Prostate gland (tissue), 2 donors: ENCODE data around the gene OR10V1. TPM values are rescaled to one million over a fixed set of nuclear protein-coding genes. Genes with fewer than 3 reads are reported as not detected.

Experiments used
- DNase-seq: peaks from one replicate; pipeline ENCODE4 v3.0.0-alpha.2; 2019; ENCODE audit warnings: low spot score
- H3K27ac ChIP-seq, 2 donors: fragments of 200-600 bp; sonication (generic); 2 replicates each; pipeline ENCODE4 v1.5.1; 2017 to 2019
- H3K27me3 ChIP-seq: fragments of 200-600 bp; sonication (generic); replicated peaks from 2 replicates; pipeline ENCODE4 v1.5.1; 2019; ENCODE audit not compliant: insufficient read depth
- H3K36me3 ChIP-seq, 2 donors: fragments of 200-600 bp; sonication (generic); 1 replicate in 1 of 2; 2 replicates in 1 of 2; pipeline versions ENCODE4 v1.5.1 to v1.8.1; 2017 to 2019
- H3K4me1 ChIP-seq: fragments of 200-600 bp; sonication (generic); replicated peaks from 2 replicates; pipeline ENCODE4 v1.5.1; 2019
- H3K4me3 ChIP-seq, 2 donors: fragments of 200-600 bp; sonication (generic); 2 replicates each; pipeline ENCODE4 v1.5.1; 2017 to 2019
- H3K9me3 ChIP-seq: fragments of 200-600 bp; sonication (generic); 2 replicates; pipeline ENCODE4 v1.5.1; 2017
- CTCF ChIP-seq, 4 experiments: fragments of 200-600 bp in 2 of 4; fragments of 450-650 bp in 2 of 4; sonication (generic) in 2 of 4; IDR thresholded peaks; 1 replicate in 3 of 4; 2 replicates in 1 of 4; pipeline ENCODE4 v1.5.1; 2016 to 2019; ENCODE audit warnings: antibody characterized with exemption in 4 of 4, mild to moderate bottlenecking in 2 of 4, moderate library complexity in 2 of 4
- POLR2A ChIP-seq: fragments of 450-650 bp; IDR thresholded peaks from one replicate; pipeline ENCODE4 v1.6.1; 2016; ENCODE audit warnings: antibody characterized with exemption, mild to moderate bottlenecking
- POLR2AphosphoS5 ChIP-seq: sonication (generic); formaldehyde crosslinking; IDR thresholded peaks from one replicate; pipeline ENCODE4 v1.6.1; 2017; ENCODE audit warnings: antibody characterized with exemption
- WGBS: methylation state at CpG from one replicate; pipeline ENCODE4 v1.1.5; 2018; 5-methylcytosine and 5-hydroxymethylcytosine counted together
- intact Hi-C: fragments of 100-400 bp; cut with DNase I; formaldehyde crosslinking; loops from one replicate; pipeline ENCODE4 v1.14.2; 2022
- total RNA-seq, 2 donors: library from RNA; depleted of rRNA; stranded (reverse); fragments of >200 nt; gene quantifications; one replicate each; pipeline ENCODE4 v1.1.0, GENCODE V29; 2016

OR10V1 gene
- total RNA-seq, result not detected

- H3K4me1 ChIP-seq, result no peaks in the 10 kb centered on the region
- intact Hi-C loops, result no loop called here
- no peak for DNase-seq
- WGBS, result 86% methylated on average over 2 of the region's 2 CpGs
- TF ChIP-seq CTCF (IDR thresholded peaks at IDR 0.05) (no peak), POLR2A (no peak), POLR2AphosphoS5 (no peak)
- no peaks in the 10 kb centered on the region for H3K9me3 ChIP-seq
- H3K36me3 ChIP-seq, result no peaks in the 10 kb centered on the region
- H3K27me3 ChIP-seq, result no peaks in the 10 kb centered on the region
- H3K4me3 ChIP-seq, result no peak within 1 kb of the TSS
- no peak within 1 kb of the TSS for H3K27ac ChIP-seq
Observed at GRCh38 chr11:59713745-59714144, at the start of gene OR10V1. TSS of gene OR10V1 (minus strand) at chr11:59713845. CDS start at chr11:59713845, 0 bp downstream.

GRCh38 chr11:59761993-59762392 is 48.3 kb upstream of the OR10V1 start:
- DNase-seq, result no peak
- intact Hi-C loops, result no loop called here
- Histone ChIP-seq H3K9me3 (no peaks in the 10 kb centered on the region), H3K36me3 (no peaks in the 10 kb centered on the region), H3K27ac (no peak overlapping the region), H3K4me1 (no peaks in the 10 kb centered on the region), H3K4me3 (no peak overlapping the region), H3K27me3 (no peaks in the 10 kb centered on the region)
- TF ChIP-seq POLR2AphosphoS5 (no peak), CTCF (IDR thresholded peaks at IDR 0.05) (no peak)
- 64% methylated on average over 6 of the region's 6 CpGs for WGBS

GRCh38 chr11:59760771-59761170 is 47.1 kb upstream of the OR10V1 start:
- Histone ChIP-seq H3K4me1 (peaks cover 4% of the 10 kb centered on the region), H3K4me3 (no peak overlapping the region), H3K9me3 (no peaks in the 10 kb centered on the region), H3K27ac (no peak overlapping the region), H3K27me3 (no peaks in the 10 kb centered on the region), H3K36me3 (no peaks in the 10 kb centered on the region)
- intact Hi-C loops, result no loop called here
- TF ChIP-seq POLR2A (no peak), POLR2AphosphoS5 (no peak), CTCF (IDR thresholded peaks at IDR 0.05) (no peak)
- 93% methylated on average over 4 of the region's 4 CpGs for WGBS
- no peak for DNase-seq

GRCh38 chr11:59759900-59760299 is 46.3 kb upstream of the OR10V1 start:
- 69% methylated on average over 4 of the region's 4 CpGs for WGBS
- Histone ChIP-seq H3K4me3 (no peak overlapping the region), H3K9me3 (no peaks in the 10 kb centered on the region), H3K27ac (no peak overlapping the region), H3K4me1 (peaks cover 4% of the 10 kb centered on the region), H3K36me3 (no peaks in the 10 kb centered on the region), H3K27me3 (no peaks in the 10 kb centered on the region)
- no peak for DNase-seq
- no peak for TF ChIP-seq POLR2AphosphoS5
- intact Hi-C loops, result loop anchor here (10.0 kb wide), 1 partner anchor 615 kb away; the partner anchor contains the start of gene FAM111A

- WGBS, result 95% methylated on average over 4 of the region's 4 CpGs
- TF ChIP-seq CTCF (IDR thresholded peaks at IDR 0.05), result no peak
- no peak for TF ChIP-seq POLR2AphosphoS5
- TF ChIP-seq POLR2A, result no peak
- intact Hi-C loops, result loop anchor here (10.0 kb wide), 1 partner anchor 614 kb away; the partner anchor contains the start of gene FAM111A
- Histone ChIP-seq H3K27ac (no peak overlapping the region), H3K4me1 (peaks cover 4% of the 10 kb centered on the region), H3K27me3 (no peaks in the 10 kb centered on the region), H3K36me3 (no peaks in the 10 kb centered on the region), H3K4me3 (no peak overlapping the region), H3K9me3 (no peaks in the 10 kb centered on the region)
- DNase-seq, result no peak
Observed at GRCh38 chr11:59758401-59759037, 44.9 kb upstream of the OR10V1 start.
